HCT116 (cell line): ENCODE measurements around the gene CDCP1. TPM values are rescaled to one million over a fixed set of nuclear protein-coding genes. Genes with fewer than 3 reads are reported as not detected.

Experiments
- ATAC-seq: fragments of 200-7000 bp; cut with Tn5 transposase; 2 replicates; pipeline ENCODE4 v1.9.1; 2020; ENCODE audit warnings: mild to moderate bottlenecking, moderate library complexity
- BruUV-seq: library from RNA; stranded (reverse); fragments of 400-500 nt; replicated peaks from 2 replicates; lab custom pipeline; 2021; lab: Mats Ljungman, UMichigan
- CTCF ChIA-PET: fragments of 300-600 bp; sonication (Branson Sonifier 250); formaldehyde crosslinking; loops from one replicate; lab custom pipeline; 2021; ENCODE audit warnings: antibody characterized with exemption; lab: Charles Lee
- POLR2A ChIA-PET: fragments of 300-600, 350-600 bp; sonication (Branson Sonifier 250); formaldehyde crosslinking; loops from one replicate; lab custom pipeline; 2021; ENCODE audit warnings: antibody characterized with exemption; lab: Charles Lee
- RAD21 ChIA-PET, 2 experiments: fragments of 300-600 bp; sonication (Branson Sonifier 250); formaldehyde crosslinking; loops; one replicate each; lab custom pipeline; 2023; ENCODE audit warnings: low total read pairs in 2 of 2; ENCODE audit not compliant: uncharacterized antibody in 2 of 2, unreplicated experiment in 2 of 2, low non-redundant PET in 1 of 2; lab: Charles Lee
- DNase-seq: peaks from one replicate; pipeline ENCODE4 v3.0.0-alpha.2; 2010; ENCODE audit warnings: low read depth, low spot score
- H2AFZ ChIP-seq: fragments of 200-600 bp; shearing (Covaris generic), sonication (generic); 2 replicates; pipeline ENCODE4 v1.6.1; 2017; ENCODE audit warnings: low read depth, mixed run types, mixed read lengths, antibody characterized with exemption, low read length; ENCODE audit not compliant: poor library complexity, severe bottlenecking
- H3K27ac ChIP-seq: 2 replicates; pipeline ENCODE4 v1.5.1; 2012; ENCODE audit warnings: low read depth, low read length
- H3K27me3 ChIP-seq: fragments of 200-600 bp; sonication (generic); 2 replicates; pipeline ENCODE4 v1.6.1; 2016; ENCODE audit warnings: mixed run types, low read length, mixed read lengths; ENCODE audit not compliant: insufficient read depth
- H3K36me3 ChIP-seq, 2 experiments: fragments of 200-500 bp in 1 of 2; fragments of 200-600 bp in 1 of 2; sonication (Bioruptor generic) in 1 of 2; sonication (generic) in 1 of 2; 2 replicates each; pipeline versions ENCODE4 v1.5.1 to v1.6.1; 2014 to 2016; ENCODE audit warnings: low read length in 2 of 2, inconsistent platforms in 1 of 2, mixed read lengths in 1 of 2, mixed run types in 1 of 2; ENCODE audit not compliant: insufficient read depth in 2 of 2, control insufficient read depth in 1 of 2
- H3K4me1 ChIP-seq, 2 experiments: fragments of 200-600 bp in 1 of 2; sonication (generic) in 1 of 2; 2 replicates each; pipeline versions ENCODE4 v1.5.1 to v1.6.1; 2012 to 2017; ENCODE audit warnings: low read length in 2 of 2, inconsistent platforms in 1 of 2, mild to moderate bottlenecking in 1 of 2, mixed read lengths in 1 of 2, mixed run types in 1 of 2, moderate library complexity in 1 of 2; ENCODE audit not compliant: insufficient read depth in 2 of 2, control insufficient read depth in 1 of 2
- H3K4me2 ChIP-seq: fragments of 200-600 bp; sonication (generic); 2 replicates; pipeline ENCODE4 v1.6.1; 2017; ENCODE audit warnings: mixed run types, low read length, mixed read lengths
- H3K4me3 ChIP-seq, 2 experiments: fragments of 200-600 bp in 1 of 2; sonication (generic) in 1 of 2; replicated peaks in 1 of 2; 2 replicates each; pipeline ENCODE4 v1.5.1; 2011 to 2016; ENCODE audit warnings: low read length in 2 of 2, control low read depth in 1 of 2, low read depth in 1 of 2, mild to moderate bottlenecking in 1 of 2, mixed read lengths in 1 of 2, mixed run types in 1 of 2
- H3K79me2 ChIP-seq: fragments of 200-600 bp; sonication (generic); 2 replicates; pipeline ENCODE4 v1.6.1; 2017; ENCODE audit warnings: mild to moderate bottlenecking, mixed run types, low read length, moderate library complexity, mixed read lengths; ENCODE audit not compliant: insufficient read depth
- H3K9ac ChIP-seq: fragments of 200-600 bp; sonication (generic); 2 replicates; pipeline ENCODE4 v1.6.1; 2016; ENCODE audit warnings: low read length, mixed read lengths
- H3K9me2 ChIP-seq: fragments of 200-600 bp; sonication (generic), shearing (Covaris generic); 2 replicates; pipeline ENCODE4 v1.6.1; 2017; ENCODE audit warnings: mixed run types, mild to moderate bottlenecking, moderate library complexity; ENCODE audit not compliant: insufficient read depth
- H3K9me3 ChIP-seq, 2 experiments: fragments of 200-500 bp in 1 of 2; fragments of 200-600 bp in 1 of 2; sonication (Bioruptor generic) in 1 of 2; sonication (generic) in 1 of 2; 2 replicates each; pipeline ENCODE4 v1.6.1; 2014 to 2017; ENCODE audit warnings: low read length in 2 of 2, mixed read lengths in 2 of 2, inconsistent platforms in 1 of 2, low read depth in 1 of 2, mild to moderate bottlenecking in 1 of 2, mixed run types in 1 of 2, moderate library complexity in 1 of 2; ENCODE audit not compliant: control insufficient read depth in 1 of 2, insufficient read depth in 1 of 2
- H4K20me1 ChIP-seq: fragments of 200-600 bp; sonication (generic), shearing (Covaris generic); 2 replicates; pipeline ENCODE4 v1.6.1; 2017; ENCODE audit warnings: mixed run types, mild to moderate bottlenecking, moderate library complexity; ENCODE audit not compliant: insufficient read depth
- CBX3 ChIP-seq: IDR thresholded peaks from 2 replicates; pipeline ENCODE4 v1.6.1; 2012; ENCODE audit warnings: low read depth
- JUND ChIP-seq: IDR thresholded peaks from 2 replicates; pipeline ENCODE4 v1.6.1; 2012
- POLR2AphosphoS5 ChIP-seq: IDR thresholded peaks from 2 replicates; pipeline ENCODE4 v1.6.1; 2011; ENCODE audit warnings: mild to moderate bottlenecking, low read depth, low read length, moderate library complexity
- RAD21 ChIP-seq: IDR thresholded peaks from 2 replicates; pipeline ENCODE4 v1.6.1; 2012; ENCODE audit warnings: low read depth, mild to moderate bottlenecking
- SRF ChIP-seq: IDR thresholded peaks from 2 replicates; pipeline ENCODE4 v1.6.1; 2012; ENCODE audit warnings: low read depth
- intact Hi-C: fragments of 100-400 bp; cut with micrococcal nuclease; formaldehyde crosslinking; loops from 2 replicates; pipeline ENCODE4 v1.10.0; 2022
- total RNA-seq: library from RNA; stranded (reverse); gene quantifications from one replicate; pipeline ENCODE4 v1.2.1, GENCODE V29; 2021; ENCODE audit not compliant: unreplicated experiment
- TF ChIP-seq, protein P1 (sequence below): IDR thresholded peaks from 2 replicates; pipeline ENCODE4 v1.6.1; 2011; ENCODE audit warnings: mild to moderate bottlenecking, low read length, moderate library complexity; ENCODE audit not compliant: insufficient replicate concordance; ENCODE audit errors: extremely low read depth
- TF ChIP-seq, protein P2 (sequence below): IDR thresholded peaks from 2 replicates; pipeline ENCODE4 v1.6.1; 2012; ENCODE audit warnings: low read depth
- TF ChIP-seq, protein P3 (sequence below), 3 experiments: fragments of 200-600 bp in 1 of 3; sonication (generic) in 1 of 3; IDR thresholded peaks in 2 of 3; conservative IDR thresholded peaks in 1 of 3; 2 replicates each; pipeline ENCODE4 v1.5.1; 2012 to 2017; ENCODE audit warnings: low read depth in 2 of 3, low read length in 2 of 3, antibody characterized with exemption in 1 of 3, borderline replicate concordance in 1 of 3, control low read depth in 1 of 3, mild to moderate bottlenecking in 1 of 3, mixed read lengths in 1 of 3, mixed run types in 1 of 3, moderate library complexity in 1 of 3; ENCODE audit not compliant: insufficient read depth in 1 of 3

Gene CDCP1
- total RNA-seq, 1 experiment from 2014 or later = 196 TPM

DNA sequence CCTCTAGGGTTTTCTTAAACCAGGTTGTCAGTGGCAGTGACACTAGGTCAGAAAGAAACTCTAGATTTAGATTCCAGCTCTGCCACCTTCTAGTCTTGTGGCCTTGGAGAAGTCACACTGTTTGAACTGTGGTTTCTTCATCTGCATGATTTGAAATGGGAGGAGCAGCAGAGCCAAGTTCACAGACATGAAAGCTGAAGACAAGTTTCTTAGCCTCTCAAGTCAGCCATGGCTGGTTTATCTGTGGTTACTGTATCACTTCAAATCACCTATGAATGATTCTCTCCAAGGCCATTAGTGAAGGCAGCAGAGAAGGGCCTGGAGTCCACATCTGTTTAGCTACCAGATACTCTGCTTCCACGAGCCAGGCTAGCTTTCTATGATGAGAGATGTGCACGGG, 104.5 kb downstream of the CDCP1 start:
- H3K27ac ChIP-seq = no peak overlapping the region
- POLR2A ChIA-PET = interaction anchor here (0.6 kb wide), 1 partner anchor 14 kb away, joined by 3 read pairs; no protein-coding TSS in a partner anchor
- CTCF ChIA-PET = interaction anchor here (0.7 to 4.6 kb wide), 13 partner anchors 13 to 652 kb away, joined by 3 to 94 read pairs (median 7); no protein-coding TSS in a partner anchor
- no peak for DNase-seq
- H3K4me1 ChIP-seq = peaks cover 8 to 31% of the 10 kb centered on the region in 2 experiments; a peak in 3 of 4 replicates
- peak overlapping the region; percentile 23 for H2AFZ ChIP-seq
- H3K9ac ChIP-seq = no peak overlapping the region
- no peak for ATAC-seq
- H3K79me2 ChIP-seq = no peaks in the 10 kb centered on the region
- H4K20me1 ChIP-seq = no peaks in the 10 kb centered on the region
- no peaks in the 10 kb centered on the region for H3K9me2 ChIP-seq
- no peak overlapping the region for H3K4me3 ChIP-seq
- H3K9me3 ChIP-seq = no peaks in the 10 kb centered on the region
- no peaks in the 10 kb centered on the region for H3K36me3 ChIP-seq
- intact Hi-C loops = loop anchor here (5.0 kb wide), 1 partner anchor 81 kb away; no protein-coding TSS in a partner anchor
- RAD21 ChIA-PET = interaction anchor here (0.9 to 1.7 kb wide), 5 partner anchors 14 to 458 kb away, joined by 3 to 7 read pairs (median 3); no protein-coding TSS in a partner anchor
- BruUV-seq = no TSS peak
- TF ChIP-seq, protein P1, sequence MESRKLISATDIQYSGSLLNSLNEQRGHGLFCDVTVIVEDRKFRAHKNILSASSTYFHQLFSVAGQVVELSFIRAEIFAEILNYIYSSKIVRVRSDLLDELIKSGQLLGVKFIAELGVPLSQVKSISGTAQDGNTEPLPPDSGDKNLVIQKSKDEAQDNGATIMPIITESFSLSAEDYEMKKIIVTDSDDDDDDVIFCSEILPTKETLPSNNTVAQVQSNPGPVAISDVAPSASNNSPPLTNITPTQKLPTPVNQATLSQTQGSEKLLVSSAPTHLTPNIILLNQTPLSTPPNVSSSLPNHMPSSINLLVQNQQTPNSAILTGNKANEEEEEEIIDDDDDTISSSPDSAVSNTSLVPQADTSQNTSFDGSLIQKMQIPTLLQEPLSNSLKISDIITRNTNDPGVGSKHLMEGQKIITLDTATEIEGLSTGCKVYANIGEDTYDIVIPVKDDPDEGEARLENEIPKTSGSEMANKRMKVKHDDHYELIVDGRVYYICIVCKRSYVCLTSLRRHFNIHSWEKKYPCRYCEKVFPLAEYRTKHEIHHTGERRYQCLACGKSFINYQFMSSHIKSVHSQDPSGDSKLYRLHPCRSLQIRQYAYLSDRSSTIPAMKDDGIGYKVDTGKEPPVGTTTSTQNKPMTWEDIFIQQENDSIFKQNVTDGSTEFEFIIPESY = no peak
- no peak overlapping the region for H3K4me2 ChIP-seq
- H3K27me3 ChIP-seq = no peaks in the 10 kb centered on the region

DNA sequence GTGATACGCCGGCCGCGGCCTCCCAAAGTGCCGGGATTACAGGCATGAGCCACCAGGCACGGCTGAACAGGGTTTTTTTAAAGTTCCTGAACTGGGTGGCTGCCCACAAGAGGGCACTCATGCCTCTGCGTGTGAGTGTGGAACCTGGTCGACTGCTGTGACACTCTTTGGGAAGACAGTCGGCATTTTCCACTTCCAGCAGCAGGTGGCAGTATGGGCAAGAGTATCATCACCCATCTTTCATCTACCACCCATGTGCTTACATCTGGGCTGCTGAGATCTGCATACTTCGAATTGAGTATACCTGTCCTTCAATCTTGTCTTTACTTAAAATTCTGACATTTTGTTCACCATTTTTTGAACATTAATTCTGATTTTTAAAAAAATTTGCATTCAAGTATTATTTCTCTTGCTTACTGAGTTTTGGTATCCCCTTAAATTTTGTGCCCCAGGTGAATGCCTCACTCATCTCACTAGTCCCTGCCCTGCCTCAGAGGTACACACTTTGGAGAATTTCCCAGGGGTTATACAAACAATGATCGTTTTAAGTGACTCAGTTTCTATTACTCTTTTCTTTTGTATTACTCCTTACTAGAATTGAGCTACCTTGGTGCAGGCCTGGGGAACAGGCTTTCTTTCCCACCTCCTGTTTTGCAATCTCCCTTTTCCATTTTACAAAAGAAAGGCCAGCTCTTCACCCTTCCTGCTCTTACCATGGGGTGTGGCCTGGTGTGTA, 108.3 kb downstream of the CDCP1 start:
- CTCF ChIA-PET = interaction anchor here (0.6 to 2.3 kb wide), 12 partner anchors 19 to 723 kb away, joined by 3 to 11 read pairs (median 4); no protein-coding TSS in a partner anchor
- Histone ChIP-seq H3K79me2 (no peaks in the 10 kb centered on the region), H4K20me1 (no peaks in the 10 kb centered on the region), H3K9me2 (no peaks in the 10 kb centered on the region), H3K4me1 (peaks cover 4 to 23% of the 10 kb centered on the region in 2 experiments; a peak in 3 of 4 replicates), H3K27me3 (no peaks in the 10 kb centered on the region), H3K36me3 (no peaks in the 10 kb centered on the region), H3K4me2 (peak overlapping the region; percentile 71), H3K9ac (peak overlapping the region; percentile 43), H3K27ac (no peak overlapping the region), H3K9me3 (no peaks in the 10 kb centered on the region), H2AFZ (peak overlapping the region; percentile 98), H3K4me3 (peak overlapping the region in 1 of 2 experiments; percentile 49; a peak in 2 of 4 replicates)
- intact Hi-C loops = loop anchor here (1.0 to 10.0 kb wide), 7 partner anchors 461 to 1039 kb away; no protein-coding TSS in a partner anchor
- ATAC-seq (peak; percentile 91), DNase-seq (peak; percentile 90)
- POLR2A ChIA-PET = interaction anchor here (0.7 to 1.3 kb wide), 2 partner anchors 153 to 469 kb away, joined by 4 read pairs; no protein-coding TSS in a partner anchor
- BruUV-seq = no TSS peak
- RAD21 ChIA-PET = interaction anchor here (0.6 to 1.0 kb wide), 3 partner anchors 21 to 1341 kb away, joined by 3 read pairs; no protein-coding TSS in a partner anchor
- peak; percentile 90 for TF ChIP-seq CBX3
- TF ChIP-seq, protein P2, sequence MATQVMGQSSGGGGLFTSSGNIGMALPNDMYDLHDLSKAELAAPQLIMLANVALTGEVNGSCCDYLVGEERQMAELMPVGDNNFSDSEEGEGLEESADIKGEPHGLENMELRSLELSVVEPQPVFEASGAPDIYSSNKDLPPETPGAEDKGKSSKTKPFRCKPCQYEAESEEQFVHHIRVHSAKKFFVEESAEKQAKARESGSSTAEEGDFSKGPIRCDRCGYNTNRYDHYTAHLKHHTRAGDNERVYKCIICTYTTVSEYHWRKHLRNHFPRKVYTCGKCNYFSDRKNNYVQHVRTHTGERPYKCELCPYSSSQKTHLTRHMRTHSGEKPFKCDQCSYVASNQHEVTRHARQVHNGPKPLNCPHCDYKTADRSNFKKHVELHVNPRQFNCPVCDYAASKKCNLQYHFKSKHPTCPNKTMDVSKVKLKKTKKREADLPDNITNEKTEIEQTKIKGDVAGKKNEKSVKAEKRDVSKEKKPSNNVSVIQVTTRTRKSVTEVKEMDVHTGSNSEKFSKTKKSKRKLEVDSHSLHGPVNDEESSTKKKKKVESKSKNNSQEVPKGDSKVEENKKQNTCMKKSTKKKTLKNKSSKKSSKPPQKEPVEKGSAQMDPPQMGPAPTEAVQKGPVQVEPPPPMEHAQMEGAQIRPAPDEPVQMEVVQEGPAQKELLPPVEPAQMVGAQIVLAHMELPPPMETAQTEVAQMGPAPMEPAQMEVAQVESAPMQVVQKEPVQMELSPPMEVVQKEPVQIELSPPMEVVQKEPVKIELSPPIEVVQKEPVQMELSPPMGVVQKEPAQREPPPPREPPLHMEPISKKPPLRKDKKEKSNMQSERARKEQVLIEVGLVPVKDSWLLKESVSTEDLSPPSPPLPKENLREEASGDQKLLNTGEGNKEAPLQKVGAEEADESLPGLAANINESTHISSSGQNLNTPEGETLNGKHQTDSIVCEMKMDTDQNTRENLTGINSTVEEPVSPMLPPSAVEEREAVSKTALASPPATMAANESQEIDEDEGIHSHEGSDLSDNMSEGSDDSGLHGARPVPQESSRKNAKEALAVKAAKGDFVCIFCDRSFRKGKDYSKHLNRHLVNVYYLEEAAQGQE = no peak
- peak; percentile 29; the same call in 1 of the 2 replicates for TF ChIP-seq POLR2AphosphoS5
- no peak for TF ChIP-seq JUND
- TF ChIP-seq, protein P3, sequence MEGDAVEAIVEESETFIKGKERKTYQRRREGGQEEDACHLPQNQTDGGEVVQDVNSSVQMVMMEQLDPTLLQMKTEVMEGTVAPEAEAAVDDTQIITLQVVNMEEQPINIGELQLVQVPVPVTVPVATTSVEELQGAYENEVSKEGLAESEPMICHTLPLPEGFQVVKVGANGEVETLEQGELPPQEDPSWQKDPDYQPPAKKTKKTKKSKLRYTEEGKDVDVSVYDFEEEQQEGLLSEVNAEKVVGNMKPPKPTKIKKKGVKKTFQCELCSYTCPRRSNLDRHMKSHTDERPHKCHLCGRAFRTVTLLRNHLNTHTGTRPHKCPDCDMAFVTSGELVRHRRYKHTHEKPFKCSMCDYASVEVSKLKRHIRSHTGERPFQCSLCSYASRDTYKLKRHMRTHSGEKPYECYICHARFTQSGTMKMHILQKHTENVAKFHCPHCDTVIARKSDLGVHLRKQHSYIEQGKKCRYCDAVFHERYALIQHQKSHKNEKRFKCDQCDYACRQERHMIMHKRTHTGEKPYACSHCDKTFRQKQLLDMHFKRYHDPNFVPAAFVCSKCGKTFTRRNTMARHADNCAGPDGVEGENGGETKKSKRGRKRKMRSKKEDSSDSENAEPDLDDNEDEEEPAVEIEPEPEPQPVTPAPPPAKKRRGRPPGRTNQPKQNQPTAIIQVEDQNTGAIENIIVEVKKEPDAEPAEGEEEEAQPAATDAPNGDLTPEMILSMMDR (IDR thresholded peaks at IDR 0.05 in 2 of 3, conservative IDR thresholded peaks at IDR 0.05 in 1 of 3; ENCODE audit: borderline replicate concordance in 1 of 3, insufficient read depth in 1 of 3, low read depth in 2 of 3, low read length in 2 of 3) = peak; percentile 91 to 99 (median 92)
- peak; percentile 99 for TF ChIP-seq RAD21
- TF ChIP-seq SRF = no peak
